ENCODE results near the gene TDRKH. TPM values are rescaled to one million over a fixed set of nuclear protein-coding genes. Genes with fewer than 3 reads are reported as not detected.
A peak's percentile ranks its signal among the peaks of the same experiment; 100 is the strongest.

Gene TDRKH
- total and polyA plus RNA-seq, 4 donors: 1.5 to 6.7 (median 3.8) TPM

DNA sequence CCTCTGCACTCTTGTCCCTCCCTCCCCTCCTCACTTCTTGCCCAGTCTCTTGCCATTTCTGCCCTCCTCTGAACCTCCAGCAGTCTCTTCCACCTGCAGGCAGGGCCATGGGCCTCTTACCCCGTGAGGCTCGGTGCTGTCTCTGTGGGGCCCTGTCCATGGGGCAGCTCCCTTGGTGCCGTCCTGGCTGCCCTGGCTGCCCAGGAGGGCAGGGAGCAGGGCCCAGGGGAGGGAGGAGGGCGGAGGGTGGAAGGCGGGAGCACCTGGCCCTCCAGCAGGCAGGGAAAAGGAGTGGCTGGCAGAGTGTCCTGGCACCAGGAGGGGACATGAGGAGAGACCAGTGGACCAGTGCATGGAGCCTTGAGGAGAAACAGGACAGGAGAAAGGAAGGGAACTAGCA, 41.3 kb upstream of the TDRKH start, which contains the start of gene RORC:
Gene RORC, minus strand, starts transcription at position 198 of the 400 bp plus-strand sequence. Its CDS starts 38 bp downstream, at position 160.
- Histone ChIP-seq H3K4me3 (ENCODE audit: low read depth in 1 of 3, low read length in 3 of 3) (peak within 1 kb of the TSS; percentile 70 to 90 (median 79)), H3K27me3 (ENCODE audit: control insufficient read depth in 4 of 4, insufficient read depth in 4 of 4, low read length in 3 of 4) (no peaks in the 10 kb centered on the region), H3K27ac (ENCODE audit: low read depth in 1 of 2, low read length in 2 of 2) (peak within 1 kb of the TSS; percentile 94), H3K9me3 (ENCODE audit: control insufficient read depth in 4 of 4, low read length in 3 of 4) (no peaks in the 10 kb centered on the region), H3K9ac (ENCODE audit: low read depth in 1 of 2, low read length in 2 of 2) (peak within 1 kb of the TSS; percentile 76 to 85), H3K36me3 (ENCODE audit: control insufficient read depth in 4 of 4, insufficient read depth in 3 of 4, low read depth in 1 of 4, low read length in 3 of 4) (peaks cover 0 to 12% (median 4%) of the 10 kb centered on the region in 4 donors), H3K4me1 (ENCODE audit: control insufficient read depth in 4 of 4, insufficient read depth in 4 of 4, low read length in 3 of 4) (peaks cover 27 to 83% (median 73%) of the 10 kb centered on the region in 4 donors)
- WGBS: 30% methylated on average over 5 of the region's 5 CpGs
- peak; percentile 81 for TF ChIP-seq TAF1 (conservative IDR thresholded peaks at IDR 0.05)
- TF ChIP-seq, protein P1, sequence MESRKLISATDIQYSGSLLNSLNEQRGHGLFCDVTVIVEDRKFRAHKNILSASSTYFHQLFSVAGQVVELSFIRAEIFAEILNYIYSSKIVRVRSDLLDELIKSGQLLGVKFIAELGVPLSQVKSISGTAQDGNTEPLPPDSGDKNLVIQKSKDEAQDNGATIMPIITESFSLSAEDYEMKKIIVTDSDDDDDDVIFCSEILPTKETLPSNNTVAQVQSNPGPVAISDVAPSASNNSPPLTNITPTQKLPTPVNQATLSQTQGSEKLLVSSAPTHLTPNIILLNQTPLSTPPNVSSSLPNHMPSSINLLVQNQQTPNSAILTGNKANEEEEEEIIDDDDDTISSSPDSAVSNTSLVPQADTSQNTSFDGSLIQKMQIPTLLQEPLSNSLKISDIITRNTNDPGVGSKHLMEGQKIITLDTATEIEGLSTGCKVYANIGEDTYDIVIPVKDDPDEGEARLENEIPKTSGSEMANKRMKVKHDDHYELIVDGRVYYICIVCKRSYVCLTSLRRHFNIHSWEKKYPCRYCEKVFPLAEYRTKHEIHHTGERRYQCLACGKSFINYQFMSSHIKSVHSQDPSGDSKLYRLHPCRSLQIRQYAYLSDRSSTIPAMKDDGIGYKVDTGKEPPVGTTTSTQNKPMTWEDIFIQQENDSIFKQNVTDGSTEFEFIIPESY (IDR thresholded peaks at IDR 0.05): no peak
- peak in 1 of 2 donors; percentile 37 for TF ChIP-seq RAD21 (IDR thresholded peaks at IDR 0.05)
- peak; percentile 56 for TF ChIP-seq SP1 (IDR thresholded peaks at IDR 0.05)
- TF ChIP-seq, protein P2, sequence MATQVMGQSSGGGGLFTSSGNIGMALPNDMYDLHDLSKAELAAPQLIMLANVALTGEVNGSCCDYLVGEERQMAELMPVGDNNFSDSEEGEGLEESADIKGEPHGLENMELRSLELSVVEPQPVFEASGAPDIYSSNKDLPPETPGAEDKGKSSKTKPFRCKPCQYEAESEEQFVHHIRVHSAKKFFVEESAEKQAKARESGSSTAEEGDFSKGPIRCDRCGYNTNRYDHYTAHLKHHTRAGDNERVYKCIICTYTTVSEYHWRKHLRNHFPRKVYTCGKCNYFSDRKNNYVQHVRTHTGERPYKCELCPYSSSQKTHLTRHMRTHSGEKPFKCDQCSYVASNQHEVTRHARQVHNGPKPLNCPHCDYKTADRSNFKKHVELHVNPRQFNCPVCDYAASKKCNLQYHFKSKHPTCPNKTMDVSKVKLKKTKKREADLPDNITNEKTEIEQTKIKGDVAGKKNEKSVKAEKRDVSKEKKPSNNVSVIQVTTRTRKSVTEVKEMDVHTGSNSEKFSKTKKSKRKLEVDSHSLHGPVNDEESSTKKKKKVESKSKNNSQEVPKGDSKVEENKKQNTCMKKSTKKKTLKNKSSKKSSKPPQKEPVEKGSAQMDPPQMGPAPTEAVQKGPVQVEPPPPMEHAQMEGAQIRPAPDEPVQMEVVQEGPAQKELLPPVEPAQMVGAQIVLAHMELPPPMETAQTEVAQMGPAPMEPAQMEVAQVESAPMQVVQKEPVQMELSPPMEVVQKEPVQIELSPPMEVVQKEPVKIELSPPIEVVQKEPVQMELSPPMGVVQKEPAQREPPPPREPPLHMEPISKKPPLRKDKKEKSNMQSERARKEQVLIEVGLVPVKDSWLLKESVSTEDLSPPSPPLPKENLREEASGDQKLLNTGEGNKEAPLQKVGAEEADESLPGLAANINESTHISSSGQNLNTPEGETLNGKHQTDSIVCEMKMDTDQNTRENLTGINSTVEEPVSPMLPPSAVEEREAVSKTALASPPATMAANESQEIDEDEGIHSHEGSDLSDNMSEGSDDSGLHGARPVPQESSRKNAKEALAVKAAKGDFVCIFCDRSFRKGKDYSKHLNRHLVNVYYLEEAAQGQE (IDR thresholded peaks at IDR 0.05): peak; percentile 81
- TF ChIP-seq RXRA (IDR thresholded peaks at IDR 0.05): peak; percentile 74 to 79
- peak; percentile 35 for TF ChIP-seq FOXA2 (IDR thresholded peaks at IDR 0.05)
- TF ChIP-seq EGR1 (IDR thresholded peaks at IDR 0.05; ENCODE audit: low read depth in 2 of 2): peak in 1 of 2 donors; percentile 71
- TF ChIP-seq GABPA (IDR thresholded peaks at IDR 0.05 in 1 of 2, conservative IDR thresholded peaks at IDR 0.05 in 1 of 2): peak in 1 of 2 donors; percentile 17
- peak; percentile 74 for TF ChIP-seq YY1 (IDR thresholded peaks at IDR 0.05)
- no peak for TF ChIP-seq FOXA1 (IDR thresholded peaks at IDR 0.05)
- TF ChIP-seq, protein P3, sequence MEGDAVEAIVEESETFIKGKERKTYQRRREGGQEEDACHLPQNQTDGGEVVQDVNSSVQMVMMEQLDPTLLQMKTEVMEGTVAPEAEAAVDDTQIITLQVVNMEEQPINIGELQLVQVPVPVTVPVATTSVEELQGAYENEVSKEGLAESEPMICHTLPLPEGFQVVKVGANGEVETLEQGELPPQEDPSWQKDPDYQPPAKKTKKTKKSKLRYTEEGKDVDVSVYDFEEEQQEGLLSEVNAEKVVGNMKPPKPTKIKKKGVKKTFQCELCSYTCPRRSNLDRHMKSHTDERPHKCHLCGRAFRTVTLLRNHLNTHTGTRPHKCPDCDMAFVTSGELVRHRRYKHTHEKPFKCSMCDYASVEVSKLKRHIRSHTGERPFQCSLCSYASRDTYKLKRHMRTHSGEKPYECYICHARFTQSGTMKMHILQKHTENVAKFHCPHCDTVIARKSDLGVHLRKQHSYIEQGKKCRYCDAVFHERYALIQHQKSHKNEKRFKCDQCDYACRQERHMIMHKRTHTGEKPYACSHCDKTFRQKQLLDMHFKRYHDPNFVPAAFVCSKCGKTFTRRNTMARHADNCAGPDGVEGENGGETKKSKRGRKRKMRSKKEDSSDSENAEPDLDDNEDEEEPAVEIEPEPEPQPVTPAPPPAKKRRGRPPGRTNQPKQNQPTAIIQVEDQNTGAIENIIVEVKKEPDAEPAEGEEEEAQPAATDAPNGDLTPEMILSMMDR (IDR thresholded peaks at IDR 0.05; ENCODE audit: low read depth, low read length, missing input control): no peak
- TF ChIP-seq, protein P4, sequence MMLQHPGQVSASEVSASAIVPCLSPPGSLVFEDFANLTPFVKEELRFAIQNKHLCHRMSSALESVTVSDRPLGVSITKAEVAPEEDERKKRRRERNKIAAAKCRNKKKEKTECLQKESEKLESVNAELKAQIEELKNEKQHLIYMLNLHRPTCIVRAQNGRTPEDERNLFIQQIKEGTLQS (IDR thresholded peaks at IDR 0.05): no peak
- TF ChIP-seq HNF4G (IDR thresholded peaks at IDR 0.05): peak; percentile 51
- peak; percentile 92 to 97 for TF ChIP-seq HNF4A (conservative IDR thresholded peaks at IDR 0.05)
- no peak for TF ChIP-seq NR2F2 (IDR thresholded peaks at IDR 0.05)
- TF ChIP-seq, protein P5, sequence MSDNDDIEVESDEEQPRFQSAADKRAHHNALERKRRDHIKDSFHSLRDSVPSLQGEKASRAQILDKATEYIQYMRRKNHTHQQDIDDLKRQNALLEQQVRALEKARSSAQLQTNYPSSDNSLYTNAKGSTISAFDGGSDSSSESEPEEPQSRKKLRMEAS (IDR thresholded peaks at IDR 0.05): peak; percentile 85
- peak in 1 of 2 donors; percentile 62 for TF ChIP-seq JUND (IDR thresholded peaks at IDR 0.05)
- DNase-seq (ENCODE audit: low spot score): no peak
